ENCODE results near the gene JOSD1.

JOSD1 gene

GRCh38 chr22:38715176-38715764 lies 14.5 kb upstream of the JOSD1 start:
- H3K4me3 ChIP-seq (ENCODE audit: low read depth, low read length) = no peak overlapping the region

- H3K4me3 ChIP-seq (ENCODE audit: low read depth, low read length) = no peak overlapping the region
Measured at GRCh38 chr22:38713921-38714320, 13.2 kb upstream of the JOSD1 start.

GRCh38 chr22:38712486-38713207 lies 11.9 kb upstream of the JOSD1 start:
- no peak overlapping the region for H3K4me3 ChIP-seq (ENCODE audit: low read depth, low read length)

- H3K4me3 ChIP-seq (ENCODE audit: low read depth, low read length) = no peak overlapping the region
Measured at GRCh38 chr22:38710866-38711265, 10.1 kb upstream of the JOSD1 start.

GRCh38 chr22:38710351-38710750 lies 9.6 kb upstream of the JOSD1 start:
- no peak overlapping the region for H3K4me3 ChIP-seq (ENCODE audit: low read depth, low read length)

GRCh38 chr22:38709306-38709705 lies 8.6 kb upstream of the JOSD1 start:
- H3K4me3 ChIP-seq (ENCODE audit: low read depth, low read length) = no peak overlapping the region

GRCh38 chr22:38707984-38708383 lies 7.2 kb upstream of the JOSD1 start:
- no peak overlapping the region for H3K4me3 ChIP-seq (ENCODE audit: low read depth, low read length)

- H3K4me3 ChIP-seq (ENCODE audit: low read depth, low read length) = no peak overlapping the region
Measured at GRCh38 chr22:38707346-38707745, 6.6 kb upstream of the JOSD1 start.

GRCh38 chr22:38706901-38707195 lies 6.1 kb upstream of the JOSD1 start:
- H3K4me3 ChIP-seq (ENCODE audit: low read depth, low read length) = peak overlapping the region; percentile 94

- H3K4me3 ChIP-seq (ENCODE audit: low read depth, low read length) = peak overlapping the region; percentile 94
Measured at GRCh38 chr22:38706101-38706900, 5.6 kb upstream of the JOSD1 start.

GRCh38 chr22:38705235-38706100 lies 4.7 kb upstream of the JOSD1 start, which contains the start of gene GTPBP1:
Gene GTPBP1, plus strand, starts transcription at chr22:38705944. Its CDS starts 12 bp downstream, at chr22:38705956.
- peak within 1 kb of the TSS; percentile 94 for H3K4me3 ChIP-seq (ENCODE audit: low read depth, low read length)

- no peak overlapping the region for H3K4me3 ChIP-seq (ENCODE audit: low read depth, low read length)
Measured at GRCh38 chr22:38704654-38705234, 4.0 kb upstream of the JOSD1 start.

GRCh38 chr22:38700270-38700788 lies 414 bp downstream of the JOSD1 start:
- H3K4me3 ChIP-seq (ENCODE audit: low read depth, low read length) = peak overlapping the region; percentile 83

GRCh38 chr22:38699784-38700183 lies 959 bp downstream of the JOSD1 start:
- H3K4me3 ChIP-seq (ENCODE audit: low read depth, low read length) = peak overlapping the region; percentile 83

- H3K4me3 ChIP-seq (ENCODE audit: low read depth, low read length) = peak overlapping the region; percentile 83
Measured at GRCh38 chr22:38699143-38699542, 1.6 kb downstream of the JOSD1 start.

- no peak overlapping the region for H3K4me3 ChIP-seq (ENCODE audit: low read depth, low read length)
Measured at GRCh38 chr22:38698407-38699094, 2.2 kb downstream of the JOSD1 start.

- no peak overlapping the region for H3K4me3 ChIP-seq (ENCODE audit: low read depth, low read length)
Measured at GRCh38 chr22:38697425-38698089, 3.2 kb downstream of the JOSD1 start.

GRCh38 chr22:38696606-38697424 lies 3.9 kb downstream of the JOSD1 start:
- no peak overlapping the region for H3K4me3 ChIP-seq (ENCODE audit: low read depth, low read length)

Measured in iPS-11a (cell line).